SHP77 (cell line): ENCODE measurements around the gene ZDHHC11.
A peak's percentile ranks its signal among the peaks of the same experiment; 100 is the strongest.
"Not testable (repeated sequence)": the region's sequence is repeated elsewhere in the genome, so short reads cannot be mapped to it uniquely, and the experiment has no call there.

Experiments
- DNase-seq, 2 experiments: peaks; one replicate each; lab custom pipeline; 2025; lab: John Stamatoyannopoulos, UW

Gene ZDHHC11

GRCh38 chr5:801472-801871 is 49.3 kb downstream of the ZDHHC11 start:
- no peak for DNase-seq

GRCh38 chr5:801055-801454 is 49.7 kb downstream of the ZDHHC11 start:
- DNase-seq = not testable (repeated sequence)

- not testable (repeated sequence) for DNase-seq
These were observed 52.2 kb downstream of the ZDHHC11 start for GRCh38 chr5:798505-799138.

GRCh38 chr5:797986-798385 is 52.8 kb downstream of the ZDHHC11 start:
- not testable (repeated sequence) for DNase-seq

- DNase-seq = not testable (repeated sequence)
These were observed 54.9 kb downstream of the ZDHHC11 start for GRCh38 chr5:795873-796272.

- not testable (repeated sequence) for DNase-seq
These were observed 55.8 kb downstream of the ZDHHC11 start for GRCh38 chr5:794948-795347.

- DNase-seq = not testable (repeated sequence)
These were observed 62.1 kb downstream of the ZDHHC11 start for GRCh38 chr5:788703-789102.

- DNase-seq = not testable (repeated sequence)
These were observed 62.9 kb downstream of the ZDHHC11 start for GRCh38 chr5:787857-788233.

- not testable (repeated sequence) for DNase-seq
These were observed 63.4 kb downstream of the ZDHHC11 start for GRCh38 chr5:787224-787856.

- peak in 1 of 2 experiments; percentile 13 for DNase-seq
These were observed 65.5 kb downstream of the ZDHHC11 start for GRCh38 chr5:785181-785705.

GRCh38 chr5:784428-785177 is 66.2 kb downstream of the ZDHHC11 start, which contains the start of gene ZDHHC11B:
Gene ZDHHC11B, minus strand, starts transcription at chr5:784729. Its CDS starts 17,810 bp downstream, at chr5:766919.
- peak; percentile 83 to 94 for DNase-seq

GRCh38 chr5:783881-784427 is 66.8 kb downstream of the ZDHHC11 start:
- DNase-seq = peak; percentile 19 to 35

- not testable (repeated sequence) for DNase-seq
These were observed 67.6 kb downstream of the ZDHHC11 start for GRCh38 chr5:783049-783802.

GRCh38 chr5:782356-782755 is 68.4 kb downstream of the ZDHHC11 start:
- not testable (repeated sequence) for DNase-seq

- DNase-seq = not testable (repeated sequence)
These were observed 70.2 kb downstream of the ZDHHC11 start for GRCh38 chr5:780571-780970.

- DNase-seq = not testable (repeated sequence)
These were observed 71.8 kb downstream of the ZDHHC11 start for GRCh38 chr5:778967-779366.

GRCh38 chr5:778421-778820 is 72.4 kb downstream of the ZDHHC11 start:
- not testable (repeated sequence) for DNase-seq

- DNase-seq = no peak
These were observed 73.0 kb downstream of the ZDHHC11 start for GRCh38 chr5:777756-778161.

- DNase-seq = no peak
These were observed 73.7 kb downstream of the ZDHHC11 start for GRCh38 chr5:776862-777711.
